HG03139 (cell line): Measurements from ENCODE around the gene CDC42BPB.

Experiments
- ATAC-seq: cut with Tn5 transposase; IDR thresholded peaks from one replicate; pipeline ENCODE4 v1.9.1; 2021; ENCODE audit not compliant: unreplicated experiment

The CDC42BPB gene

DNA sequence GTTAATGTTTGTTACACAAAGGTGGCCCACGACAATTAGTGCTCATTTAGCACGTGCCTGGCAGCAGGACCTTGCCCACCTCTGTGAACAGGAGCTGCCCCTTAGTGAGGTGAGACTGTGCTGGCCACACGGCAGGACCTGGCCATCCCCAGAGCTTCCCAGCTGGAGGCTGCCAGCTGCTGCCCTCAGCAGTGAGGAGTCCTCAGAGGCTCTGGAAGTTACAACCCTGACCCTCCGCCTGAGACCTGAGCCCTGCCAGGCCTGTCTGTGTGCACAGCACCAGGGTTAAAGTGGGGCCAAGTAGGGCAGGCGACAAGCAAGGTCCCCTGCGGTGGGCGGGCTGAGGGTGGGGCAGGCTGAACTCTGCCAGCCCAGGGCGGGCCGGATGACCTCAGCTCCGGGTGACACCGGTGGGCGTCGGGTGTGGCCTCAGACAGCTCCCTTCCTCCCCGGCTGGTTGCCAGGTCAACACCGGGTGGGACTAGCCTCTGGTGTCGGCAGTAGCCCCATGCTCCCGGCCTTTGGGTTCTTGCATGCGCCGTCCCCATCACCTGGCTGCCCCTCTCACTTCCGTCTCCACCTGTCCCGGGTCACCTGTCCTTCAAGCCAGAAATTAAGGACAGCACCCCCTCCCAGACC, 17.5 kb upstream of the CDC42BPB start:
- no peak for ATAC-seq

- no peak for ATAC-seq
These were observed 16.8 kb upstream of the CDC42BPB start for GRCh38 chr14:103073876-103074728.

DNA sequence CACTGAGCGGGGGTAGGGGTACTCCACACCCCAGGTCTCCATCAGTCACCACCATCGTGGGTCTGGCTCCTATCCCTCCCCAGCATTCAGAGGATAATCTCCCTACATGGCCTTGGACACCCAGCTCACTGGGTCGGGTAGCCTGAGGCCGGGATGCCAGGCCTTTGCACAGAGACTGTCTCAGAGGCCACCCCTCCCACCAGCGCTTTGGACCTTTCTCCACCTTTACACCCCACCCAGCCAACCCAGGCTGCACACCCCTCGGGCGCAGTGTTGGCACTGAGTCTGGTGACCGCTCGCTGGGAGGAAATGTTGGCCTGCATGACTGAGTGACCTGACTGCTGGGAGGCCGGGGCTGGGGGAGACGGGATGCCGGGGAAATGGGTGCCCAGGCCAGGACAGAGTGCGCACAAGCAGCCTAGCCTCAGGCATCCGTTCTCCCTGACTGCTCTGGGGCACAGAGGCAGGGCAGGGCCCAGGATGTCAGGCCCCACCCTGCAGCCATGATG, 16.1 kb upstream of the CDC42BPB start:
- ATAC-seq = no peak

DNA sequence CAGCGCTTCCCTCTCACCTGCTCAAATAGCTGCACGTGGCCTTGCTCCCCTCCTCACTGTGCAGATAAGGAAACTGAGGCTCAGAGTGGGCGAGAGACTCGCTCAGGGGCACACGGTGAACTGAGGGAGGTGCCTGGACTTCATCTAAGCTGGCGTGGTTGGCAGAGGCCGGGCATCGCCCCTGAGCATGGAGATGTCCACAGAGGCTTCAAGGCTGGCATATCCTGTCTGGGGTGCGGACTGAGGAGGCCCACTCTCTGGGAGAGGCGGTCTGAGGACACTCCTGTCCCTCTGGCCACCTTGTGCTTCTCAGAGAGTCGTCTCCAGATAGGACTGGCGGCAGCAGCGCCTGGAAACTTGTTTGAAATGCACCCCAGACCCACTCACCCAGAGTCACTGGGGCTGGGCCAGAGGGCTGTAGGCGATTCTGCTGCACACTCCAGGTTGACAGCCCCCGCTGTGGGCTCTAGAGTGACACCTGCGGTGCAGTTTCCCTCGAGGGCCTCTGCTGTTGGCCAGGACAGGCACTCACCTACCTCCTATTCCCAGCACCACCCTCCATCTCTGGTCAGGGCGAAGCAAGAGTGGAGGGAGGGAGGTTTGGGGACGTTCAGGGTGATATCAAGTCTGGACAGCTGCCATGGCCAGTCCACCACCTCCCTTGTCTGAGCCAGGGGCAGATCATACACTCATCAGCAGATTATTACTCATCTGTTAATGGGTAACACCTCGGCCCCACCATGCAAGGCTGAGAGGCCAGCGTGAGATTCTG, 15.4 kb upstream of the CDC42BPB start:
- ATAC-seq = no peak

GRCh38 chr14:103071544-103072251, 14.3 kb upstream of the CDC42BPB start:
- ATAC-seq = no peak

DNA sequence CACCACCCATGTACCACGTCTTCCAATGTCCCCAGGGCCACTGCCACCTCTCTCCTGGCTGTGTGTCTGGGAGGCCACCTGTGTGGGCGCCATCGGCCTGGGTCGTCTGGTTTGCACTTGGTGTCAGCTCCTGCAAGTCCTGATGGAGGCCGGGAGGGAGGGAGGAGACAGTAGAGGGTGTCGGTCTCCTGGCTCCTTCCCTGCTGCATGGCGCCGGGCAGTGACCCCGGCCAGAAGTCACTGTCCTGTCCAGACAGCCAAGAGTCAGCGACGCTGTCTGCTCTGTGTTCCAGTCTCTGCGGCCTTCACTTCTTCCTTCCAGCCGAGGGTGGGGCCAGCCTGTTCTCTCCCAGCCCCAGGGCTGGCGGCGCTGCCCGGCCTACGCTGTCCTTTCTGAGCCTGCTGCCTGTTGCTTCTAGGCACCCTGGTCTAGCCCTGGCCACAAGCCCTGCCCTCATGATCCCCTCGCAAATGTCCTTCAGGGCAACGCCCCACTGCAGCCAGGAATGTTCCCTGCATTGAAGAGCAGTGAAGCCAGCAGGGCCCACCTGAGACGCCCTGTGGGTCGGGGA, 13.7 kb upstream of the CDC42BPB start:
- ATAC-seq = no peak

GRCh38 chr14:103070263-103070885, 13.0 kb upstream of the CDC42BPB start:
- ATAC-seq = no peak

GRCh38 chr14:103068351-103069073, 11.2 kb upstream of the CDC42BPB start:
- ATAC-seq = no peak

DNA sequence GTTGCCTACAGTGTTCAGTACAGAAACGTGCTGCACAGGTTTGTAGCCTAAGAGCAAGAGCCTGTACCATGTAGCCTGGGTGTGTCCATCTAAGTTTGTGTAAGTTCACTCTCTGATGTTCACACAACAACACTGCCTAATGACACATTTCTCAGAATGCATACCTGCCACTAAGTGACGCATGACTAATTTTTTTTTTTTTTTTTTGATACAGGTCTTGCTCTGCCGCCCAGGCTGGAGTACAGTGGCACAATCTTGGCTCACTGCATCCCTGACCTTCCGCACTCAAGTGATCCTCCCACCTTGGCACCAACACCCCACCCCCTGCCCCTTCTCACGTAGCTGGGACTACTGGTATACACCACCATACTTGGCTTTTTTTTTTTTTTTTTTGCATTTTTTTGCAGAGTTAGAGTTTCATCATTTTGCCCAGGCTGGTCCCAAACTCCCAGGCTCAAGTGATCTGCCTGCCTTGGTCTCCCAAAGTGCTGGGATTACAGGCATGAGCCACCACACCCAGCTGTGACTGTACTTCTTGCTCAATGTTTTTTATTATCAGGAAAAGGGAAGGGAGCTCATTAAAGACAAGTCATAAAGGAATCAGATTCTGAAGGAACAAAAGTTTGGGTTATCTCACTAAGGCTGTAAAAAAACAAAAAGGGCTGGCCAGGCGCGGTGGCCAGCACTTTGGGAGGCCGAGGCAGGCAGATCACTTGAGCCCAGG, 10.0 kb upstream of the CDC42BPB start:
- no peak for ATAC-seq

DNA sequence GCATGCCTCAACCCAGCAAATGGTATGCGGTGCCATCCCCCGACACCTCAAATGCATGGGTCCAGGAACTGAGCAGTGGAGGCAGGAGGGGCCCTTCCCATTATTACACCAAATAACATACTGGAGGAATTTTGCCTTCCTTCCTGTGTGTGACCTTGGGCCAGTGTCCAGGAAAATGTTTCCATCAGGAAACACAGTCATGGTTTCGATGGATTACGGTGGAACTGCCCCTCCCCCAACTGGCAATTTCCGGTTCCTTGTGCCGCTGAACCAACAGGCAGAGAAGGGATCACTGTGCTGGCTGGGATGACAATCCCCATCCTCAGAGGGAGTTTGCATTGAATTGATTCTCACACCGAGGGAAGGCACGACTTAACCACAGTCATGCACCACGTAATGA, 9.1 kb upstream of the CDC42BPB start:
- no peak for ATAC-seq

DNA sequence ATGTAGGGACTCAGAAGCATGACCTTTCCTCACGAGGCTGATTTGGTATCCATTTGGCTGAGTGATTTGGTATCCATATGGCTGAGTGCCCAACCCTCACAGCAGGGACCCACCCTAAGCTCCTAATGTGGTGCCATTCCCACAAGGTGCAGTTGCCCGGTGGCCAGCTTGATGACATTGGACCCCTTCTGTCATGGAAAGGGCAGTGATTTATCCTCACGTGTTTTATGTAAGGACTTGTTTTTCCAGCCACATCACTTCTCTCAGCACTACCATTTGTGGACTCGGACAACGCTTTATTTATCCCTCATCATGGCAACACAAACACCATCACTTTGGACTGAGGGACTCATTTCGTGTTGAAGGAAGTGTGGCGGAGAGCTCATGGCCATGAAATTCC, 8.5 kb upstream of the CDC42BPB start:
- no peak for ATAC-seq

DNA sequence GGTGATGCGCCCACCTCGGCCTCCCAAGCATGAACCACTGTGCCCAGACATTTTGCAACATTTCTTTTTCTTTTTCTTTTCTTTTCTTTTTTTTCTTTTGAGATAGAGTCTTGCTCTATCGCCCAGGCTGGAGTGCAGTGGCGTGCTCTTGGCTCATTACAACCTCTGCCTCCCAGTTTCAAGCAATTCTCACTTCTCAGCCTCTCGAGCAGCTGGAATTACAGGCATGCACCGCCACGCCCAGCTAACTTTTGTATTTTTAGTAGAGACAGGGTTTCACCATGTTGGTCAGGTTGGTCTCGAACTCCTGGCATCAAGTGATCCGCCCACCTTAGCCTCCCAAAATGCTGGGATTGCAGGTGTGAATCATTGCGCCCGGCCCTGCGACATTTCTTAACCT, 7.6 kb upstream of the CDC42BPB start:
- no peak for ATAC-seq

DNA sequence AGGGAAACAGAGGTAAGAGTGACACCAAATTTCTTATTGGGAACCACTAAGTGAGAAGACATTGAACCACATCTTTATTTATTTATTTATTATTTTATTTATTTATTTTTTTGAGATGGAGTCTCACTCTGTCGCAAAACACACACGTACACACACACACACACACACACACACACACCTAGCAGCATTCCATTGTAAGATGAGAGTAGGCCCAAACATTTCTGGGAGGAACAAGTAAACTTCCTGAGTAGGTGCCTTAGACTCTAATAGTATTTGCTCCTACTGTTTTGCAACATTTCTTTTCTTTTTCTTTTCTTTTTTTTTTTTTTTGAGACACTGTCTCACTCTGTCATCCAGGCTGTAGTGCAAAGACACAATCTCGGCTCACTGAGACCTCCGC, 7.1 kb upstream of the CDC42BPB start:
- ATAC-seq = no peak

DNA sequence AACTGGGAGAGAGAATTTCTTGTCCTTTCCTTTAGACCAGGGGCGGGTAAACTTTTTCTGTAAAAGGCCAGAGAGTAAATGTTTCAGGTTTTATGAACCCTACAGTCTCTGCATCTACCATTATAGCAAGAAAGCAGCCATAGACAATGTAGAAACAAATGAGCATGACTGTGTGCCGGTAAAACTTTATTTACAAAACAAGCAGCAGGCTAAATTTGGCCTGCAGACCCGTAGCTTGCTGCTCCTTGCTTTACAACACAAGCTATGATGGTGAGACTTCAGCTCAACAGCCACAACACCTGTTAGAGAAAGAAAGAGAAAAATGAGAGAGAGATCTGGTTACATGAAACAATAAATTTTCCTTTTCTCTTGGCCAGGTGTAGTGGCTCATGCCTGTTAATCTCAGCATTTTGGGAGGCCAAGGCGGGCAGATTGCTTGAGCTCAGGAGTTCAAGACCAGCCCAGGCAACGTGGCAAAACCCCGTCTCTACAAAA, 4.2 kb upstream of the CDC42BPB start:
- no peak for ATAC-seq

GRCh38 chr14:103059556-103059955, 2.2 kb upstream of the CDC42BPB start:
- ATAC-seq = no peak

DNA sequence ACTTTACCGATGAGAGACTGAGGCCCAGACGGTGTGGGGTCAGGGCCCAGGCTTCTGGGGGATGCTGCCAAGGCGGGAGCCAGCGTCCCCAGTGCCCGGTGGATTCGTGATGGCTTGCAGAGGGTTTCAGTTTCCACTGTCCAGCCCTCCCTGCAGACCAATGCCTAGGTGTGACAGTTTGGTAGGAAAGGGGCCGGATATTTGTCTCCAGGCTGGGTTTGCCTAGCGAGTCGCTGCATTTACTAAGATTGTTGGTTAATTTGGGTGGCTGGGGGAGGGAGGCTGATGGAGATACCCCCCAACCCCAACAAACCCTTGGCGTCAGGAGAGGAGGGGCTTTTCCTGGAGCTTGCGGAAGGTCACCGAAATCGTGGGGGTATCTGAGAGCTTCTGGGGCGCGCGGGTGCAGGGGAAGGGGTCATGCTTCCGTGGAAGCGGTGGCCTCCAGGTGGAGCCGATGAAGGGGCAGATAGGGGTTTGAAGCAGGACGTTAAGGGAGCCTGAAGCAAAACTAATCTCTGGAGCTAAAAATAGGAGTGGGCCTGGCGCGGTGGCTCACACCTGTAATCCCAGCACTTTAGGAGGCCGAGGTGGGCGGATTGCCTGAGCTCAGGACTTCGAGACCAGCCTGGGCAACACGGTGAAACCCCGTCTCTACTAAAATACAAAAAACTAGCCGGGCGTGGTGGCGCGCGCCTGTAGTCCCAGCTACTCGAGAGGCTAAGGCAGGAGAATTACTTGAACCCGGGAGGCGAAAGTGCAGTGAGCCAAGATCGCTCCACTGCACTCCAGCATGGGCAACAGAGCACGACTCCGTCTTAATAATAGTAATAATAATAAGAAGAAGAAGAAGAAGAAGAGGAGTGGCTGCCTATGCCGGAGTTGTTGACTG, 1.1 kb upstream of the CDC42BPB start:
- ATAC-seq = no peak

DNA sequence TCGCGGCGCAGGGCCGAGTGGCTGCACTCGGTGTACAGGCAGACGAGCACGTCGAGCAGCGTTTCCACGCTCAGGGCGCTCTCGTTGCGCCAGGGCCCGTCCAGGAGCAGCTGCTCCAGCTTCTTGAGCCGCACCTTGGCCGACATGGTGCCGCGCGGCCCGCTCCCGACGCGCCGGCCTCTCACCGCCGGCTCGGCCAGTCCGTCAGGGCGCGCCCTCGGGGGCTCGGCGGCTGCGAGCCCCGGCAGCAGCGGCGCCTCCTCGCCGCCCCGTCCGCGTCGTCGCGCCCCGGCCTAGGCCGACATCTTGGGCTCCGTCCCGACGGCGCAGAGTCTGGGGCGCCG, 349 bp downstream of the CDC42BPB start:
- no peak for ATAC-seq
